ENCODE data around the gene MTPN.

The MTPN gene

GRCh38 chr7:135922263-135922662 lies 54.9 kb downstream of the MTPN start:
- in situ Hi-C loops (cut with MboI; ENCODE audit: low sequenced_read_pairs) = no loop called here

DNA sequence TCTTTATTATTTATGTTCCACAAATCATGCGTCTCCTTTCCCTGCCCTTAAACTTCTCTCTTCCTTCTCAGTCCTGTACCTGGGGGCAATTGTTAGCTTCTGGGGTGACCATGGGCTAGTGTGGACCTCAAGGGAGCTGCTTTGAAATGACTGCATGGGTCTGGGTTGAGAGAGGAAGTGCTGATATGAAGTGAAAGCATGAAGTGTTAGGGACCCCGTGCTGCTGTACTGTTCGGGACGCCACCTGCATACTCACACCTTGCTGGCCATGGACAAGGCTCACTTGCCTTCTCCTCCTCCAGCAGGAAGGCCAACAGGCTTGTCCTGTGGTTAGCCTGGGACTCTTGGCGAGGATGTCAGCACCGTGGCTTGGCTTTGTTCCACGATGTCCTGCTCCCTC lies 56.7 kb downstream of the MTPN start:
- no peaks in the 10 kb centered on the region for H3K36me3 ChIP-seq (replicated peaks)
- no peaks in the 10 kb centered on the region for H3K27me3 ChIP-seq (ENCODE audit: low read depth)
- in situ Hi-C loops (cut with MboI; ENCODE audit: low sequenced_read_pairs) = no loop called here
- H3K4me3 ChIP-seq = no peak overlapping the region
- no peak for DNase-seq (ENCODE audit: low spot score in 2 of 2)
- H3K9me3 ChIP-seq = no peaks in the 10 kb centered on the region
- H3K4me1 ChIP-seq = no peaks in the 10 kb centered on the region

More at GRCh38 chr7:135922263-135922662, 54.9 kb downstream of the MTPN start:
- no peaks in the 10 kb centered on the region; the same call in 1 of the 2 replicates for H3K36me3 ChIP-seq (replicated peaks)
- no peaks in the 10 kb centered on the region for H3K4me1 ChIP-seq
- H3K4me3 ChIP-seq = no peak overlapping the region
- H3K27me3 ChIP-seq (ENCODE audit: low read depth) = no peaks in the 10 kb centered on the region
- H3K9me3 ChIP-seq = no peaks in the 10 kb centered on the region
- no peak for DNase-seq (ENCODE audit: low spot score in 2 of 2)

- no peaks in the 10 kb centered on the region for H3K27me3 ChIP-seq (ENCODE audit: low read depth)
- in situ Hi-C loops (cut with MboI; ENCODE audit: low sequenced_read_pairs) = no loop called here
- H3K9me3 ChIP-seq = no peaks in the 10 kb centered on the region
- H3K4me3 ChIP-seq = no peak overlapping the region
- no peak for DNase-seq (ENCODE audit: low spot score in 2 of 2)
- no peaks in the 10 kb centered on the region for H3K4me1 ChIP-seq
- H3K36me3 ChIP-seq (replicated peaks) = no peaks in the 10 kb centered on the region
These were observed 57.9 kb downstream of the MTPN start for GRCh38 chr7:135919071-135919841.

DNA sequence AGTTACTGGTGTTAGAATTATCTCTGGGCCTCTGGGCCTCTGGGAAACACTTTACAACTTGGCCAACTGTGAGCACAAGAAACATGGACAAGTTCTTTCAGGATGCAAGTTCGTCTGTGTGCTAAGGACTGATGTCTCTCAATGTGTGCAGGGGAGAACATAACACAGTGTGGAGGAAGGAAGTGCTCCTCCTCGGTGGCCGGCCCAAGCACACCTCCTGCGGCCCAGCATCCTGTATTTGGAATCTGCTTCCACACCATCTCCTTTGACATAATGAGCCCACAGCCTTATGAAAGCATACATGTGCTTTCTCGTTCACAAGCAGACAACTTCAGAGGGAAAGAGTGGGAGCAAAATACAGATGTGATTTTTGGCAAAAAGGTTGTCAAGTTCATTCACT lies 59.0 kb downstream of the MTPN start:
- in situ Hi-C loops (cut with MboI; ENCODE audit: low sequenced_read_pairs) = no loop called here
- no peak overlapping the region for H3K4me3 ChIP-seq

GRCh38 chr7:135917721-135918120 lies 59.4 kb downstream of the MTPN start:
- no peak for DNase-seq (ENCODE audit: low spot score in 2 of 2)
- in situ Hi-C loops (cut with MboI; ENCODE audit: low sequenced_read_pairs) = no loop called here
- H3K27me3 ChIP-seq (ENCODE audit: low read depth) = no peaks in the 10 kb centered on the region
- H3K9me3 ChIP-seq = no peaks in the 10 kb centered on the region
- H3K36me3 ChIP-seq (replicated peaks) = no peaks in the 10 kb centered on the region
- no peaks in the 10 kb centered on the region for H3K4me1 ChIP-seq
- no peak overlapping the region for H3K4me3 ChIP-seq

More for the DNA sequence above, 59.0 kb downstream of the MTPN start:
- no peaks in the 10 kb centered on the region for H3K36me3 ChIP-seq (replicated peaks)
- H3K9me3 ChIP-seq = no peaks in the 10 kb centered on the region
- H3K27me3 ChIP-seq (ENCODE audit: low read depth) = no peaks in the 10 kb centered on the region
- no peaks in the 10 kb centered on the region for H3K4me1 ChIP-seq
- DNase-seq (ENCODE audit: low spot score in 2 of 2) = no peak

DNA sequence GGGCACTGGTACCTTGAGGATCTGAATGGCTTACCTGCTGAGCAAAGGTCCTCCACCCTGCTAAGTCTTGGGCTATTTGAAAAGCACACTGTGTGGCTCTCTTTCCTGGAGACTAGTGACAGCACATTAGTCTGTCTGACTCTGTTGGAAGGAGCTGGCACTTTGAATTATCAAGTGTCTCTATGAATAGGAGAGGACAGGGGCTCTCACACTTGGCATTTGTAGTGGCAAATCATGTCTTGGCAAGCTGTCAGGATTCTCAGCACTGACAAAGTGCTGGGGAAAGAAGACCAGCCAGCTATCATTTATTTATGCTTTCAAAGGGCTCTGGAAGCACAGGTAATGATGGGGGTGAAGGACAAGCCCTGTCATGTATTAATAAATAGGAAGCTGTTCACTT lies 62.8 kb downstream of the MTPN start:
- H3K36me3 ChIP-seq (replicated peaks) = no peaks in the 10 kb centered on the region
- H3K9me3 ChIP-seq = no peaks in the 10 kb centered on the region
- H3K27me3 ChIP-seq (ENCODE audit: low read depth) = no peaks in the 10 kb centered on the region
- no peak overlapping the region for H3K4me3 ChIP-seq
- peaks cover 3% of the 10 kb centered on the region; the same call in 1 of the 2 replicates for H3K4me1 ChIP-seq
- DNase-seq (ENCODE audit: low spot score in 2 of 2) = no peak
- in situ Hi-C loops (cut with MboI; ENCODE audit: low sequenced_read_pairs) = no loop called here

DNA sequence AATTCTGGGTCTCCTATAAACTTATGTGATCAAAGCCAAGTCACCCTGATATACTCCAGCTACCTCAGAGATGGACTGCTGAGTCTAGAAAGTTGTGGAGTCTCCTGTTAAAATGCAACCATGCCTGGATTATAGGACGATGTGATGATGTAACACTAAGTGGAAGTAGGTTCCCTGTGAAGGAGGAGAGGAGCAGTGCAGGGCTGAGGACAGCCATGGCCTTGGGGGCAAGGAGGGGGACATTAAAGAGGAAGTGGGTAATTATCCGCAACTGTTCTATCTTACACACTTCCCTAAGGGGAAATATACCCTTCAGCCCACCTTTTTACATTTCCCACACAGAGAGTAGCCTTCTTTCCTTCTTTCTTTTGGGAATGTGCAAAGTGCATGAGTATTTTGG lies 63.8 kb downstream of the MTPN start:
- Histone ChIP-seq H3K4me3 (no peak overlapping the region), H3K27me3 (ENCODE audit: low read depth) (no peaks in the 10 kb centered on the region), H3K36me3 (replicated peaks) (no peaks in the 10 kb centered on the region), H3K4me1 (peaks cover 3% of the 10 kb centered on the region; the same call in 1 of the 2 replicates), H3K9me3 (no peaks in the 10 kb centered on the region)
- in situ Hi-C loops (cut with MboI; ENCODE audit: low sequenced_read_pairs) = no loop called here
- DNase-seq (ENCODE audit: low spot score in 2 of 2) = no peak

DNA sequence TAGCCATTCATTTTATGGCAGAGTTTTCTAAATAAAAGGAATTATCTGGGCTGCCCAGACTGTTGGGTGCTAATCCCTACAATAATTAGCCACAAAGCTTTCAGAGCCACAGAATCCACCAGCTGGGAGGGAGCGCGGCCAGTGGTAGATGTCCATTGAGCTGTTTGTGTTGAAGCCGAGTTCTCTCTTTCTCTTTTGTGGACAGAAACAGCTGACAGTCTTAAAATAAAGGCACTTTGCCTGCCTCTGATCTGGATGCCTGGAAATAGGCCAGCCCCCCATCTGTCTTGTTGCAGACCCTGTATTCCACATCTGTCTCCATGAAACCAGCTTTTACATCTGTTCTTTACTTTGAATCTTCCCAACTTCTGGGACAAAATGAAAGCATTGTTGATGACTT lies 66.1 kb downstream of the MTPN start:
- no peak overlapping the region for H3K4me3 ChIP-seq
- peak in 1 of 2 experiments; percentile 23 for DNase-seq (ENCODE audit: low spot score in 2 of 2)
- no peaks in the 10 kb centered on the region for H3K9me3 ChIP-seq
- no peaks in the 10 kb centered on the region for H3K36me3 ChIP-seq (replicated peaks)
- in situ Hi-C loops (cut with MboI; ENCODE audit: low sequenced_read_pairs) = no loop called here
- H3K27me3 ChIP-seq (ENCODE audit: low read depth) = no peaks in the 10 kb centered on the region
- peaks cover 3% of the 10 kb centered on the region; the same call in 1 of the 2 replicates for H3K4me1 ChIP-seq

DNA sequence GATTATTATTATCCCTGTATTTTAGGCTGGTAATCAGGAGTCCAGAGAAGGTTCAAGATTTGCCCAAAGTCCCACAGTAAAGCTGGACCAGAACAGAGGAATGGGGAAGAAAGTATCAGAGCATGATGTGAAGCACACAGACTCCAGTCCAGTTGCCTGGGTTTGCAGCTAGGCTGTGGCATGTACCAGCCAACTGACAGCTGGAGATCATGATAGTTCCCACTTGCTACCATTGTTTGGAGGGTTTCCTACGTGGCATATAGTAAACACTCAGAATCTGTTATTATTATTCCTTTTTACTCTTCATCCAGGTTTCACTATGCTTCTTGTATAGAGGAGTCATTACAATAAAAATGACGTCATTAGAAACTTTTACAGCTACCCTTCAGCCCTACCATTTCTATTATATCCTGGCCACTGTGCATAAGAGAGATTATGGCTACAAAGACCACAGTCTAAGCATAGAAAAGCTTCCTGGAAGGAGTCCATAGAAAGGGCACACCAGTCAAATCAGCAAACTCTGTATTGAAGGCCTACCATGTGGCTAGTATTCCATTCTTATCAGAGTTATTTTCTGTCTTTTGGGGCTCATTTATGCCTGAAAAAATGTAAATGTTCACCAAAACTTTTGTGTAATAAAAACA lies 66.6 kb downstream of the MTPN start:
- H3K9me3 ChIP-seq = no peaks in the 10 kb centered on the region
- H3K4me3 ChIP-seq = no peak overlapping the region
- H3K36me3 ChIP-seq (replicated peaks) = no peaks in the 10 kb centered on the region
- DNase-seq (ENCODE audit: low spot score in 2 of 2) = peak in 1 of 2 experiments; percentile 27
- peaks cover 3% of the 10 kb centered on the region; the same call in 1 of the 2 replicates for H3K4me1 ChIP-seq
- H3K27me3 ChIP-seq (ENCODE audit: low read depth) = no peaks in the 10 kb centered on the region
- in situ Hi-C loops (cut with MboI; ENCODE audit: low sequenced_read_pairs) = no loop called here

DNA sequence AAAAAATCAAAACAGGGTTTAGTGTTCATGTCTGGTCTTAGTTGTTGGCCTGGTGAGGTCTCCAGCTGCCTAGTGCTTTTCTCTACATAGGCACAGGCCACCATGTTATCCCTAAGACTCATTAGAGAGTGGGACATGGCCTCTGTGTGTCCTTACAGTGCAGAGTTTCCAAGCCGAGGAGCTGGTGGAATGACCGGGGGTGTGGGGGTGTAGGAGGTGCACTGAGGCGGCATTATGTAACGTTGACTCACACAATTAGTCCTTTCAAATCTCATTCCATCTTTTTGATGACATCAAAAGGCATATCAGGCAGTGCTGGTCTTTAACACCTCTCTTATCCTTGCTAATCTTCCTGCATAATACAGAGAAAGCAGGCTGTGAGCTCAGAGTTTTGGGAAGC lies 71.3 kb downstream of the MTPN start:
- Histone ChIP-seq H3K9me3 (no peaks in the 10 kb centered on the region), H3K36me3 (replicated peaks) (no peaks in the 10 kb centered on the region), H3K27me3 (ENCODE audit: low read depth) (no peaks in the 10 kb centered on the region), H3K4me1 (peaks cover 2% of the 10 kb centered on the region; the same call in 1 of the 2 replicates), H3K4me3 (no peak overlapping the region)
- DNase-seq (ENCODE audit: low spot score in 2 of 2) = no peak
- in situ Hi-C loops (cut with MboI; ENCODE audit: low sequenced_read_pairs) = no loop called here

GRCh38 chr7:135905355-135905754 lies 71.8 kb downstream of the MTPN start:
- no peaks in the 10 kb centered on the region for H3K27me3 ChIP-seq (ENCODE audit: low read depth)
- H3K4me3 ChIP-seq = no peak overlapping the region
- H3K4me1 ChIP-seq = no peaks in the 10 kb centered on the region
- no peaks in the 10 kb centered on the region for H3K36me3 ChIP-seq (replicated peaks)
- DNase-seq (ENCODE audit: low spot score in 2 of 2) = no peak
- no peaks in the 10 kb centered on the region for H3K9me3 ChIP-seq
- in situ Hi-C loops (cut with MboI; ENCODE audit: low sequenced_read_pairs) = no loop called here

- Histone ChIP-seq H3K9me3 (no peaks in the 10 kb centered on the region), H3K4me1 (no peaks in the 10 kb centered on the region), H3K4me3 (no peak overlapping the region), H3K36me3 (replicated peaks) (no peaks in the 10 kb centered on the region), H3K27me3 (ENCODE audit: low read depth) (no peaks in the 10 kb centered on the region)
- no peak for DNase-seq (ENCODE audit: low spot score in 2 of 2)
- in situ Hi-C loops (cut with MboI; ENCODE audit: low sequenced_read_pairs) = no loop called here
These were observed 72.9 kb downstream of the MTPN start for GRCh38 chr7:135904282-135904681.

DNA sequence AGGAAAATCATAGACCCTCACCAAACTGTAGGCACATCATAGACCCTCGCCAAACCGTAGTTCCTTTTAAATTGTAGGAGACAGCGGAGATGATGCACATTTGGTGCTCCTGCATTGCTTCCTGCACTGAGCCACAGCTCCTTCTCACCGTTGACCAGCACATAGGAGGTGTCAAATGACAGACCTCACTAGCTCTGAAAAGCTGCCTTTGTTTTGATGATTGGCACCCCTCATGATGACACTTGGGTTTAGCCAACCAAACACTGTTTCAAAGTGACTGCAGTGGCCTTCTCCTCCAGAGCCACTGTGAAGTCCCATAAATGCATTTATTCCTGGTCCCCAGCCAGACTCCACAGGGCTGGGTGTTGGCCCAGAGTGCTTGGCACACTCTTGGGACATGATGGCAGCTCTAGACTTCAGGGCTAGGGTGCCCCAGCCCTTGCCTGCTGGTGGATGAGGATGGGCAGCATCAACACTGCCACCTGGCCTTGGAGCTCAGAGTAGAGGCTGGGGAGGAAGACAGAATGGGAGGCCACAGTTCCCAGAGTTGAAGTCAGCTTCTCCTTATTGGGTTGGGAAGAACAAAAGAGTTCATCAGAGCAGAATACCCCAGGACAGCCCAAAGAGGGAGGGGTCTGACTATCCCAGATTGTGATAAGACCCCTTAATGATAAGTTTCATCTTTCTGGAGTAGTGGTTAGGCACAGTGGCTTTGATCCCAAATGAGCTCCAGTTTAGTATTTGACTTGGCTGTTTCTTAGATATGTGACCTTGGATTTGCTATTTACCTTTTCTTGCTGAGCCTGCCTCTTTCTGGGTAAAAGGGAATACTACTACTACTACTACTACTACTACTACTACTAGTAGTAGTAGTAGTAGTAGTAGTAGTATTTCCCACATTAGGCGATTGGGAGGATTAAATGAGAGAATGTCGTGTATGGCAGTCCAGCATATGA lies 75.3 kb downstream of the MTPN start:
- no peaks in the 10 kb centered on the region for H3K4me1 ChIP-seq
- in situ Hi-C loops (cut with MboI; ENCODE audit: low sequenced_read_pairs) = no loop called here
- no peaks in the 10 kb centered on the region for H3K9me3 ChIP-seq
- H3K27me3 ChIP-seq (ENCODE audit: low read depth) = no peaks in the 10 kb centered on the region
- no peak for DNase-seq (ENCODE audit: low spot score in 2 of 2)
- no peak overlapping the region for H3K4me3 ChIP-seq
- H3K36me3 ChIP-seq (replicated peaks) = no peaks in the 10 kb centered on the region
